ENCODE data around the gene NF1. TPM values are rescaled to one million over a fixed set of nuclear protein-coding genes. Genes with fewer than 3 reads are reported as not detected.
A peak's percentile ranks its signal among the peaks of the same experiment; 100 is the strongest.

The NF1 gene
- total RNA-seq, 1 donor from 2014 or later: 36.8 TPM

DNA sequence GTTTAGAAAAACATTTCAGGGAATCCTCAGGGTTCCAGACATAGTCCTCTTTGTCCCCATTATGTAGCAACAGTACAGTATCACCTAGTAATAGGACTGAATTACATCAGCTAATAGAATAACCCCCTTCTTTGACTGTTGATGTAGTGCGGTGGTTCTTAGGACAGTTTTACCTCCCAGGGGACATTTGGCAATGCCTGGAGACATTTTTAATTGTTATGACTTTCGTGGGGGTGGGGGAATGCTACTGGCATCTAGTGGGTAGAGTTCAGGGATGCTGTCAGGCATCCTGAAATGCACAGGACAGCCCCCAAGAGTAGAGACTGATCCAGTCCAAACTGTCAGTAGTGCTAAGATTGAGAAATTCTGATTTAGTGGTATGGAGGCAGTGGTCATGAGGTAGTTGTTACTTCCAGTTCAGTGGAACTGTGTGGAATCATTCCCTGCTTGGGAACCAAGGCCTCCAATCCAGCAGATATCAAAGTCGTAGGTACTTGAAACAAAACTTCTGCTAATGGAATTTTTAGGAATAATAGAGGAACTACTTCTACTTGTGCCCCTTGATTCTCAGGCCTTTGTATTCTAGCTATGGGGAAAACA, 20.3 kb downstream of the NF1 start:
- H3K9me3 Mint-ChIP-seq: no peaks in the 10 kb centered on the region
- H3K4me3 Mint-ChIP-seq (ENCODE audit: low read depth): no peak overlapping the region
- no peak for DNase-seq (ENCODE audit: low spot score)
- H3K36me3 Mint-ChIP-seq (ENCODE audit: low read depth): no peaks in the 10 kb centered on the region
- intact Hi-C loops (cut with micrococcal nuclease): no loop called here
- no peaks in the 10 kb centered on the region for H3K27me3 Mint-ChIP-seq (ENCODE audit: low read depth)
- peaks cover 14% of the 10 kb centered on the region for H3K4me1 Mint-ChIP-seq (ENCODE audit: low read depth)
- no peak overlapping the region for H3K27ac Mint-ChIP-seq

DNA sequence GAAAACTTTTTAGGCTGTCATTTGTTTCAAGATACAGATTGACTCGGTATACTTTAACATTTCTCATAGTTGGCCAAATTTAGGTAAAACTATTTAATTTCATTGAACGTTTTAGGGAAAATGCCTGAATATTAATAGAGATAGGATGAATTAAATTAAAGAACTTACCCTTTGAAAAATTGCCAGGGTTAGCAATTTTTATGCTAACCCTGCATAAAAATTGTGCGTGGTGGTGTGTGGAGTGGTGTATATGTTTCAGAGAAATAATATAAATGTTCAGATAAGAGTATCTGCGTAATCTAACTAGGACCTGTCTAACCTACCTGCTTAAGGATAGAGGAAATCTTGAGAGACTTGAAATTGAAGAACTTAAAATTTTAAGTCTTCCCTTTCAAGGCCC, 21.4 kb downstream of the NF1 start:
- Mint-ChIP-seq H3K27ac (no peak overlapping the region), H3K27me3 (ENCODE audit: low read depth) (no peaks in the 10 kb centered on the region), H3K4me1 (ENCODE audit: low read depth) (peaks cover 9% of the 10 kb centered on the region), H3K4me3 (ENCODE audit: low read depth) (no peak overlapping the region), H3K9me3 (no peaks in the 10 kb centered on the region), H3K36me3 (ENCODE audit: low read depth) (no peaks in the 10 kb centered on the region)
- intact Hi-C loops (cut with micrococcal nuclease): no loop called here
- DNase-seq (ENCODE audit: low spot score): no peak

- intact Hi-C loops (cut with micrococcal nuclease): no loop called here
- H3K4me3 Mint-ChIP-seq (ENCODE audit: low read depth): no peak overlapping the region
- no peaks in the 10 kb centered on the region for H3K9me3 Mint-ChIP-seq
- no peaks in the 10 kb centered on the region for H3K36me3 Mint-ChIP-seq (ENCODE audit: low read depth)
- no peak overlapping the region for H3K27ac Mint-ChIP-seq
- H3K27me3 Mint-ChIP-seq (ENCODE audit: low read depth): no peaks in the 10 kb centered on the region
- no peak for DNase-seq (ENCODE audit: low spot score)
- H3K4me1 Mint-ChIP-seq (ENCODE audit: low read depth): no peaks in the 10 kb centered on the region
Measured at GRCh38 chr17:31122746-31123145, 28.0 kb downstream of the NF1 start.

DNA sequence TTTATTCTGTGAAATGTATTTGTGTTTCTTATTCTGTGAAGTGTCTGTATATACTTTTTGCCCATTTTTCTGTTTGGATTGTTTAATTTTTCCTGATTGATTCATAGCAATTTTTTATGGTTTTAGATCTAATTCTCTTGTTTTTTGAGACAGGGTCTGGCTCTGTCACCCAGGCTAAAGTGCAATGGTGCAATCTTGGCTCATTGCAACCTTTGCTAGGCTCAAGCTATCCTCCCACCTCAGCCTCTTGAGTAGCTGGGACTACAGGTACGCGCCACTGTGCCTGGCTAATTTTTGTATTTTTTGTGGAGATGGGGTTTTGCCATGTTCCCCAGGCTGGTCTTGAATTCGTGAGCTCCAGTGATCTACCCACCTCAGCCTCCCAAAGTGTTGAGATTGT, 31.5 kb downstream of the NF1 start:
- H3K4me1 Mint-ChIP-seq (ENCODE audit: low read depth): peaks cover 3% of the 10 kb centered on the region
- H3K27ac Mint-ChIP-seq: no peak overlapping the region
- no peaks in the 10 kb centered on the region for H3K9me3 Mint-ChIP-seq
- intact Hi-C loops (cut with micrococcal nuclease): no loop called here
- no peak overlapping the region for H3K4me3 Mint-ChIP-seq (ENCODE audit: low read depth)
- no peaks in the 10 kb centered on the region for H3K36me3 Mint-ChIP-seq (ENCODE audit: low read depth)
- DNase-seq (ENCODE audit: low spot score): no peak
- H3K27me3 Mint-ChIP-seq (ENCODE audit: low read depth): no peaks in the 10 kb centered on the region

DNA sequence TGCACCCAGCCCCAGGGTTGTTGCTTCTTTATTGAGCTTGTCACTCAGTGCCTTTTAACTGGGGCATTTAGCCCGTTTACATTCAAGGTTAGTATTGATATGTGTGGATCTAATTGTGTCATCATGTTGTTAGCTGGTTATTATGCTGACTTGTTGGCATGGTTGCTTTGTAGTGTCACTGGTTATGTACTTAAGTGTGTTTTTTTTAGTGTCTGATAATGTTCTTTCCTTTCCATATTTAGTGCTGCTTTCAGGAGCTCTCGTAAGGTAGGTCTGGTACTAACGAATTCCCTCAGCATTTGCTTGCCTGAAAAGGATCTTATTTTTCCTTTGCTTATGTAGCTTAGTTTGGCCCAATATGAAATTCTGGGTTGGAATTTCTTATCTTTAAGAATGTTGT, 33.5 kb downstream of the NF1 start:
- Mint-ChIP-seq H3K9me3 (no peaks in the 10 kb centered on the region), H3K27me3 (ENCODE audit: low read depth) (no peaks in the 10 kb centered on the region), H3K36me3 (ENCODE audit: low read depth) (no peaks in the 10 kb centered on the region), H3K27ac (no peak overlapping the region), H3K4me1 (ENCODE audit: low read depth) (peaks cover 3% of the 10 kb centered on the region), H3K4me3 (ENCODE audit: low read depth) (no peak overlapping the region)
- no peak for DNase-seq (ENCODE audit: low spot score)
- intact Hi-C loops (cut with micrococcal nuclease): no loop called here

- intact Hi-C loops (cut with micrococcal nuclease): no loop called here
- Mint-ChIP-seq H3K9me3 (no peaks in the 10 kb centered on the region), H3K4me3 (ENCODE audit: low read depth) (no peak overlapping the region), H3K4me1 (ENCODE audit: low read depth) (peaks cover 3% of the 10 kb centered on the region), H3K27me3 (ENCODE audit: low read depth) (no peaks in the 10 kb centered on the region), H3K27ac (no peak overlapping the region), H3K36me3 (ENCODE audit: low read depth) (no peaks in the 10 kb centered on the region)
- DNase-seq (ENCODE audit: low spot score): no peak
Measured at GRCh38 chr17:31130286-31131224, 35.8 kb downstream of the NF1 start.

DNA sequence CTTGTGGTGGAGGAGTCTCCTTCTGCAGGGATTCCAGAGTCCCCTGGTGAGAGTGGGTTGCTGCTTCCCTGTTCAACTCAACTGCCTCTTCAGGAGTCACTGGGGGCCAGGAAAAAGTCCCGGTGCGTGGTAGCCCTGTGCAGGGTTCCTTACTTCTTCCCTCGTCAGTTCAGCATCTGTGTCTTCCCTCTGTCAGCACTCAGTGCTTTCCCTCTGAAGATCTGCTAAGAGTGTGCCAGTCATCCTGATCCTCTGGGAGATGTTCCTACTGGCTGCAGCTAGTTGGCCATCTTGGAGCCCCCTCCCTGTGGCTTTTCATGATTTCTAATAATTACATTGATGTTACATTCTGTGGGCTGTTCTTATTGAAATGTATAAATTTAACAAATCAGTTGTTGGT, 36.5 kb downstream of the NF1 start:
- H3K27me3 Mint-ChIP-seq (ENCODE audit: low read depth): no peaks in the 10 kb centered on the region
- no peak for DNase-seq (ENCODE audit: low spot score)
- no peak overlapping the region for H3K4me3 Mint-ChIP-seq (ENCODE audit: low read depth)
- intact Hi-C loops (cut with micrococcal nuclease): no loop called here
- H3K27ac Mint-ChIP-seq: no peak overlapping the region
- peaks cover 7% of the 10 kb centered on the region for H3K4me1 Mint-ChIP-seq (ENCODE audit: low read depth)
- H3K9me3 Mint-ChIP-seq: no peaks in the 10 kb centered on the region
- no peaks in the 10 kb centered on the region for H3K36me3 Mint-ChIP-seq (ENCODE audit: low read depth)

- Mint-ChIP-seq H3K4me3 (ENCODE audit: low read depth) (no peak overlapping the region), H3K27ac (no peak overlapping the region), H3K36me3 (ENCODE audit: low read depth) (no peaks in the 10 kb centered on the region), H3K27me3 (ENCODE audit: low read depth) (no peaks in the 10 kb centered on the region), H3K9me3 (no peaks in the 10 kb centered on the region), H3K4me1 (ENCODE audit: low read depth) (peaks cover 11% of the 10 kb centered on the region)
- DNase-seq (ENCODE audit: low spot score): no peak
- intact Hi-C loops (cut with micrococcal nuclease): no loop called here
Measured at GRCh38 chr17:31132977-31133376, 38.2 kb downstream of the NF1 start.

GRCh38 chr17:31134576-31134975, 39.8 kb downstream of the NF1 start:
- no peak for DNase-seq (ENCODE audit: low spot score)
- intact Hi-C loops (cut with micrococcal nuclease): no loop called here
- Mint-ChIP-seq H3K27me3 (ENCODE audit: low read depth) (no peaks in the 10 kb centered on the region), H3K27ac (no peak overlapping the region), H3K36me3 (ENCODE audit: low read depth) (no peaks in the 10 kb centered on the region), H3K4me3 (ENCODE audit: low read depth) (no peak overlapping the region), H3K4me1 (ENCODE audit: low read depth) (peaks cover 11% of the 10 kb centered on the region), H3K9me3 (no peaks in the 10 kb centered on the region)

DNA sequence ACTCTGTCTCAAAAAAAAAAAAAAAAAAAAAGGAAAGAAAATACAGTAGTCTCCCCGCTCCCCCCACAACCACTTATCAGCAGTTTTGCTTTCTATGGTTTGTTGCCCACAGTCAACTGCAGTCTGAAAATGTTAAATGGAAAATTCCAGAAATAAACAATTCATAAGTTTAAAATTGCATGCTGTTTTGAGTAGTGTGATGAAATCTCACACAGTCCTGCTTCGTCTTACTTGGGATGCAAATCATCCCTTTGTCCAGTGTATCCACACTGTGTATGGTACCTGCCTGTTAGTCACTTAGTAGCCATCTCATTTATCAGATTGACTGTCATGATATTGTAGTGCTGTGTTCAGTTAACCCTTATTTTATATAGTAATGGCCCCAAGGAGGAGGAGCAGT, 41.5 kb downstream of the NF1 start:
- Mint-ChIP-seq H3K4me3 (ENCODE audit: low read depth) (no peak overlapping the region), H3K36me3 (ENCODE audit: low read depth) (no peaks in the 10 kb centered on the region), H3K4me1 (ENCODE audit: low read depth) (peaks cover 13% of the 10 kb centered on the region), H3K9me3 (no peaks in the 10 kb centered on the region), H3K27ac (no peak overlapping the region), H3K27me3 (ENCODE audit: low read depth) (no peaks in the 10 kb centered on the region)
- intact Hi-C loops (cut with micrococcal nuclease): no loop called here
- no peak for DNase-seq (ENCODE audit: low spot score)

- H3K4me3 Mint-ChIP-seq (ENCODE audit: low read depth): no peak overlapping the region
- H3K36me3 Mint-ChIP-seq (ENCODE audit: low read depth): peaks cover 10% of the 10 kb centered on the region
- H3K9me3 Mint-ChIP-seq: no peaks in the 10 kb centered on the region
- no peaks in the 10 kb centered on the region for H3K27me3 Mint-ChIP-seq (ENCODE audit: low read depth)
- intact Hi-C loops (cut with micrococcal nuclease): no loop called here
- H3K4me1 Mint-ChIP-seq (ENCODE audit: low read depth): peaks cover 23% of the 10 kb centered on the region
- no peak for DNase-seq (ENCODE audit: low spot score)
- H3K27ac Mint-ChIP-seq: no peak overlapping the region
Measured at GRCh38 chr17:31140111-31140510, 45.3 kb downstream of the NF1 start.

DNA sequence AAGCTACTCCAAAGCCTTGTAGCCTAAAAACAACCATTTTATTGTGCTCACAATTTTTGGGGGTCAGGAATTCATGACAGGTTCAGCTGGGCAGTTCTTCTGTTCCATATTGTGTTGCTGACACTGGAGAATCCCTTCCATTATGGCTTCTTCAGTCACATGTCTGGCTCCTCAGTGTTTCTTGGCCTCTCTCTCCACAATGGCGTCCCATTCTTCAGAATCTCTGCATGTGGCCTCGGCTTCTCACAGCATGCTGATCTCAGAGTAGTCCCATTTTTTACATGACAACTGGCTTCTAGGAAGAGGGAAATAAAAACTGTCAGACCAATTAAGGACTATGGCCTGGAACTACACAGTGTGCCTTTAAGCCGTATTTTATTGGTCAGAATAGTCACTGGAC, 49.7 kb downstream of the NF1 start:
- DNase-seq (ENCODE audit: low spot score): no peak
- Mint-ChIP-seq H3K36me3 (ENCODE audit: low read depth) (peaks cover 18% of the 10 kb centered on the region), H3K9me3 (no peaks in the 10 kb centered on the region), H3K27ac (no peak overlapping the region), H3K4me1 (ENCODE audit: low read depth) (peaks cover 29% of the 10 kb centered on the region), H3K4me3 (ENCODE audit: low read depth) (no peak overlapping the region), H3K27me3 (ENCODE audit: low read depth) (no peaks in the 10 kb centered on the region)
- intact Hi-C loops (cut with micrococcal nuclease): no loop called here

GRCh38 chr17:31144836-31145235, 50.1 kb downstream of the NF1 start:
- H3K27me3 Mint-ChIP-seq (ENCODE audit: low read depth): no peaks in the 10 kb centered on the region
- peaks cover 21% of the 10 kb centered on the region for H3K36me3 Mint-ChIP-seq (ENCODE audit: low read depth)
- peak overlapping the region; percentile 26 for H3K4me3 Mint-ChIP-seq (ENCODE audit: low read depth)
- H3K27ac Mint-ChIP-seq: no peak overlapping the region
- H3K4me1 Mint-ChIP-seq (ENCODE audit: low read depth): peaks cover 29% of the 10 kb centered on the region
- H3K9me3 Mint-ChIP-seq: no peaks in the 10 kb centered on the region
- DNase-seq (ENCODE audit: low spot score): no peak
- intact Hi-C loops (cut with micrococcal nuclease): no loop called here
